Central memory CD4-positive, alpha-beta T cell (primary cell): ENCODE results near the gene PRRC2C.
"Not testable (repeated sequence)": the region's sequence is repeated elsewhere in the genome, so short reads cannot be mapped to it uniquely, and the experiment has no call there.

Source experiments
- DNase-seq: peaks from one replicate; pipeline ENCODE4 v3.0.0; 2022

The PRRC2C gene

DNA sequence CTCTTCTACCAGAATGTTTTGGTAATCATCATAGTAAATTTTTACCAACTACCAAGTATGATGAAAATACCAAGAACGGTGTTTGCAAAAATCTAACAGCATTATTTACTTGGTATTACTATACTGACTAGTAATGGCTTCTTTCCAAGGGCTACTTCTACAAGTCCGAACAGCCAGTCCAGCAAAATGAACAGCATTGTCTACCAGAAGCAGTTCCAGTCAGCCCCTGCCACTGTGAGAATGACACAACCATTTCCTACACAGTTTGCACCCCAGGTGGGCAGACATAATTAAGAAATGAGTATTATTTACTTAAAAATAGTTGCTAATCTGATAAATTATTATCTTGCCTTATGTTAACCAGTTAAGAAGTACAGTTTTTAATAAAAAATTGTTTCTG is 102.9 kb downstream of the PRRC2C start:
- DNase-seq, result no peak

GRCh38 chr1:171590022-171590421 is 104.7 kb downstream of the PRRC2C start:
- no peak for DNase-seq

DNA sequence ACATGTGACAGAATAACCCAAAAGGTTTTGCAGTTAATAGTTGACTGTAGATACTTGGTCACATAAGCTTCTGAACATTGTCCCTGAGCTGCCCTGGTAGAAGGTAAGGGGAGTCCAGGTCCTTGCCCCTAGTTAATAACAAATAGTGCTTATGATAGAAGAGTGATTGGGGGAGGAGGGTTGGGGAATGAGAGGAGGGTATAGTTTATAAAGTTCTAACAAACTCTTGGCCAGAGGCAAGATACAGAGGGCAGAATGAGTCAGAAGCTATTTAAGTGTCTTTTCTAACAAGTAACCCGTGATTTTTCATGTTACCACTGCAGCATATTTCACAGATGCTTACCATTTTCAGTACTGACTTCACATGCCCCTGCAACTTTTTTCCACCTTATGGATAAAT is 110.0 kb downstream of the PRRC2C start:
- no peak for DNase-seq

DNA sequence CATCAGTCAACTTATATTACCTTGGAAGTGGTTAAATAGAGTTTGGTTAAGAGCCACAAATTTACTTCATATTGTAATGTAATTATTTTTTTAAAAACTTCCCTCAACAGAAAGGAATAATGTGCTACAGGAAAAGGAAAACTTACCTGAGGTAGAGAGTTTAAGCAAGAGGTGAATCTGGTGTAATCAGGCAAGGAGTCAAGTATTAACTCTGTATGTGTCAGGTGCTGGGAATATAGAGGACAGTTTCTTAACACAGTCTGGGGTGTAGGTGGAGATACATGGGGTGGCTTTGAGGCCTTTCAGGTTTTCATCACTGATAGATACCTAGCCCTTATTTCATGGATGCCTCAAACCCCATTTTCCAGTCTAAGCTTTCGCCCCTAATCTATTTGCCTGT is 110.8 kb downstream of the PRRC2C start:
- DNase-seq, result no peak

DNA sequence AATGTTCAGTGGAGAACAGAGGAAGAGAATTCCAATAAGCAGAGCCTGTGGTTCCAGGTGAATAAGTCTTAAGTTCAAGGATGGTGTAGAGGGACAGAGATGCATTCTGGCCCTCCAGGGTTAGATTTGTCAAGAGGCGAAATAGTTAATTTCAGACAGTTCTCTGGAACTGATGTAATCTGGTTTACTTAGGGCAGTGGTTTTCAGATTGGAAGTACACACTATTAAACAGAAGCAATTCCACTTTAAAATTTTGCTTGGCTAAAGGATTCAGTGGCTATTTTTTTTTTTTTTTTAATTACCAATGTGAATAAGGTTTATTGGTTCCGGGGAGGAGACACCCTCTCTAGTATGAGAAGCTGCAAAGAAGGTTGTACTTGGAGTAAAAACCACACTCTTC is 111.4 kb downstream of the PRRC2C start:
- no peak for DNase-seq

DNA sequence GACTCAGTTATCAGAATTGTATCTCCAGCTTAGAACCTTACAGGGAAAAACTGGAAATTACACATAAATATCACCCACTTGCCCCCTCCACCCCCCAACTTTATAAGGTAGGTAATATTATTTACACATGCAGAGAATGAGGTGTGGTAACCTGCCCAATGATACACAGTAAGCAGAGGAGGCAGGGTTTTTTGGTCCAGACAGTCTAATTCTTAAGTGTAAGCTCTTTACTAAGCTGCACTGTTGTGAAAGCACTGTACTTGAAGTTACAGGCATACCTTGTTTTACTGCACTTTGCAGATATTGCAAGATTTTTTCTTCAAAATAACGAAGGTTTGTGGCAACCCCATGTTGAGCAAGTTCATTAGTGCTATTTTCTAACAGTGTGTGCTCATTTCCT is 111.9 kb downstream of the PRRC2C start:
- DNase-seq, result no peak

DNA sequence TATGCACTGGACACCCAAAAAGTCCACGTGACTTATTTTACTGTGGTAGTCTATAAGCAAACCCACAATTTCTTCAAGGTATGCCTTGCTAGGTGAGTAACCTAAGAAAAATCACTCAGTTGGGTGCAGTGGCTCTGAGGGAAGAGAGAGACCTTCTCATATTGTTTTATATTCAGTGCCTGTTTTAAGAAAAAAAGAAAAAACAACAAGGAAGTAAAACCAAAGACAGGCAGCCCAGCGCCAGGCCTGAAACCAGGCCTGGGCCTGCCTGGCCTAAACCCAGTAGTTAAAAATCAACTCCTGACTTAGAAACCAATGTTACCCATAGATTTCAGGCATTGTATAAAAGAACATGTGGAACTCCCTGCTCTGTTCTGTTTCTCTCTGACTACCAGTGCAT is 115.0 kb downstream of the PRRC2C start:
- not testable (repeated sequence) for DNase-seq

- DNase-seq, result no peak
Measured at GRCh38 chr1:171600862-171601261, 115.5 kb downstream of the PRRC2C start.

DNA sequence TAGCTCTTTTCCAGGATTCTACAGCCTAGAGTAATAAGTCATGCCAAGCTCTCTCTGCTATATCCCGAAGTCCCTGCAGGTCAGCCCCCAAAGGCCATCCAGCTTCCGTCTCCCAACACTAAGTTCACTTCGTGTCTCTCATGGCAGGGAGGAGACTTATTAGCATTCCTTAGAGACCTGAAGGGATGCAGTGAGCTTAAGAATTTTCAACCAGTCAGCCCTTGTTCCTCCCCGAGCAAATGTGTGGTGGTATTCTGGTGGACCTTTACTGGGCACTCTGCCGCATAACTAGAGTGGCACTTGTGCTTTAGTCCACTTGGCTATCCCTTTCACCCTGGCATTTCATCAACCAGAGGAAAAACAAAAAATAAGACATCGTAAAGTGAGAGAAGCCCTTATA is 117.7 kb downstream of the PRRC2C start:
- not testable (repeated sequence) for DNase-seq

DNA sequence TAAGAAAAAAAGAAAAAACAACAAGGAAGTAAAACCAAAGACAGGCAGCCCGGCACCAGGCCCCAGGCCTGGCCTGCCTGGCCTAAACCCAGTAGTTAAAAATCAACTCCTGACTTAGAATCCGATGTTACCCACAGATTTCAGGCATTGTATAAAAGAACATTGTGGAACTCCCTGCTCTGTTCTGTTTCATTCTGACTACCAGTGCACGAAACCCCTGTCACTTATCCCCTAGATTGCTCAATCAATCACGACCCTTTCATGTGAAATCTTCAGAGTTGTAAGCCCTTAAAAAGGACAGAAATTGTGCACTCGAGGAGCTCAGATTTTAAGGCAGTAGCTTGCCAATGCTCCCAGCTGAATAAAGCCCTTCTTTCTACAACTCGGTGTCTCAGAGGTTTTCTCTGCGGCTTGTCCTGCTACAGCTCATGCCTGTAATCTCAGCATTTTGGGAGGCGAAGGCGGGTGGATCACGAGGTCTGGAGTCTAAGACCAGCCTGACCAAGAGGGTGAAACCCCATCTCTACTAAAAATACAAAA is 121.1 kb downstream of the PRRC2C start:
- no peak for DNase-seq

- DNase-seq, result no peak
Measured at GRCh38 chr1:171610385-171610784, 125.1 kb downstream of the PRRC2C start.

DNA sequence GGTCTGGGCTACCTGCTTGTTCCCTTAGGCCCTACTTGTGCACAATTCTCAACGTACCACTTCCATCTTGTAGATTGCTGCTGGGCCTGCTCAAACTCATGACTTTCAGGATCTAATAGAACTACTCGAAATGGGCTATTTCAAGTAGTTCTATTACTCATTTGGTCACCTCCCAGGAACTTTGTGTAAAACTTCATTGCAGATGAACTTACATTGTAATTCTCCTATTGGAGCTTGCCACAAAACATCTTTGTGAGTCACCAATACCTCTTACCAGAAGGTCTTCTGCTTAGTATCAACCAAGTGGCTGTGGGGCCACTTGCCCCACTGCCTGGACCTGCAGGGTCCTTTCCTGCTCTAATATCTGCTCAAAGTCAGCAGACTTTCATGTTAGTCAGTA is 126.0 kb downstream of the PRRC2C start:
- DNase-seq, result no peak

GRCh38 chr1:171613282-171613681 is 128.0 kb downstream of the PRRC2C start:
- DNase-seq, result no peak

DNA sequence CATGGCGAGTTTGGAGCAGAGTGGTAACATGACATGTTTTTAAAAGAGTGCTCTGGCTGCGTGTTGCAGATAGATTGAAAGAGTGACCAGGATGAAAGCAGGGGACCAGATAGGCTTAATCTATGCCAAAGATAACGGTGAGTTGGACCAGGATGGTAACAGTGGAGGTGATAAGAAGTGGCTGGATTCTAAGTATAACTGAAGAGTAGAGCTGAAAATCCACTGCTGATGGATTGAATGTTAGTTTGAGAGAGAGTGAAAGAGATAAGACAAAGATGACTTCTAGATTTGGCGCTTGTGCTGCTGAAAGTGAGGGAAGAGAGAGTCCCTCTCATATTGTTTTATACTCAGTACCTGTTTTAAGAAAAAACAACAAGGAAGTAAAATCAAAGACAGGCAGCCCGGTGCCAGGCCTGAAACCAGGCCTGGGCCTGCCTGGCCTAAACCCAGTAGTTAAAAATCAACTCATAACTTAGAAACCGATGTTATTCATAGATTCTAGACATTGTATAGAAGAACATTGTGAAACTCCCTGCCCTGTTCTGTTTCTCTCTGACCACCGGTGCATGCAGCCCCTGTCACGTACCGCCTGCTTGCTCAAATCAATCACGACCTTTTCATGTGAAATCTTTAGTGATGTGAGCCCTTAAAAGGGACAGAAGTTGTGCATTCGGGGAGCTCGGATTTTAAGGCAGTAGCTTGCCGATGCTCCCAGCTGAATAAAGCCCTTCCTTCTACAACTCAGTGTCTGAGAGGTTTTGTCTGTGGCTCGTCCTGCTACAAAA is 130.0 kb downstream of the PRRC2C start:
- DNase-seq, result not testable (repeated sequence)

- no peak for DNase-seq
Measured at GRCh38 chr1:171616586-171616985, 131.3 kb downstream of the PRRC2C start.

DNA sequence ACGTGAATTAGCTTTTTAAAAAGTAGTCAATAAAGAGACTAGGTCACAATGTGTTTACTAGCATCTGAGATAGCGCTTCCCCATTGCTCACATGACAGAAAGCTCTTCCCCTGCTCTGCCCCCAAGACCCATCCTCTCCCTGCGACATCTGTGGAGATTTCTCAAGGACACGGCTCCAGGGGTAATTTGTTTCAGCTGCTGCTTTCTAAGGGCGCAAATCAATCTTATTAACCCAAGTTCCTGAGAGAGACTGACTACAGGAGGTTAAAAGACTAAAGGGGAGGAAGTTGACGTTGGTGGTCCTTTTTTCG is 136.8 kb downstream of the PRRC2C start, which contains the start of gene MYOCOS:
MYOCOS (plus strand) TSS at position 92 of the 311 bp plus-strand sequence. CDS start 1,641 bp downstream, outside the sequence.
- DNase-seq, result no peak

DNA sequence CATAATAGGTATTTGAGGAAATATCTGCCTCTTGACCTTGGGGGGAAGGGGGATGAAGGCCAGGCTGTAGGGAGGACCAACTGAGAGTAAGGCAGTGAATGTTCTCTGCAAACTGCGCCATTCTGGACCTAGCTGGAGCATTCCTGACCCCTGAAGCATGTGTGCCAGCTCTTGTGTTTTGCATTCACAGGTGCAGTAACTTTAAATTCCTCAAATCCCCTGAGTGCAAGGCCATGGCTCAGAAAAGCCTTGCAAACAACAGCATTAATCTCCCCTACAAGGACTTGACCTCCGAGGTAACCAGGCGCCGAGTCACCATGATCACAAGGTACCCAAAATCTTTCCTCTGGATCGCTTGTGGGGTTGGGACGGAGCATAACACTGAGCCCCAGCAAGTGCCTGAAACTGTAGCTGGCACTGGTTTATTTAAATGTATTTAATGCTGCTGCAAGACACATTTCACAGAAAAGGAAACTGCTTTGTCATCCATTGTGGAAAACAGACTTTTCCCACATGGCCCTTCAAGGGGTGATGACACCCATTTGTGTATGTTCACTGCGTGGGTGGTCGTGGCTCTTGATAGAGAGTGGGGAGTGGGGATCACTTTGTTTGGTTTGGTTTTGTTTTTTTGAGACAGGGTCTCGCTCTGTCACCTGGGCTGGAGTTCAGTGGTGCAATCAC is 138.5 kb downstream of the PRRC2C start:
- no peak for DNase-seq

- no peak for DNase-seq
Measured at GRCh38 chr1:171625225-171625624, 139.9 kb downstream of the PRRC2C start.

- DNase-seq, result no peak
Measured at GRCh38 chr1:171627020-171627419, 141.7 kb downstream of the PRRC2C start.

- DNase-seq, result no peak
Measured at GRCh38 chr1:171628225-171628624, 142.9 kb downstream of the PRRC2C start.

- no peak for DNase-seq
Measured at GRCh38 chr1:171635661-171636060, 150.3 kb downstream of the PRRC2C start.

GRCh38 chr1:171636141-171636540 is 150.8 kb downstream of the PRRC2C start:
- DNase-seq, result no peak

- no peak for DNase-seq
Measured at GRCh38 chr1:171637928-171638576, 152.7 kb downstream of the PRRC2C start.

DNA sequence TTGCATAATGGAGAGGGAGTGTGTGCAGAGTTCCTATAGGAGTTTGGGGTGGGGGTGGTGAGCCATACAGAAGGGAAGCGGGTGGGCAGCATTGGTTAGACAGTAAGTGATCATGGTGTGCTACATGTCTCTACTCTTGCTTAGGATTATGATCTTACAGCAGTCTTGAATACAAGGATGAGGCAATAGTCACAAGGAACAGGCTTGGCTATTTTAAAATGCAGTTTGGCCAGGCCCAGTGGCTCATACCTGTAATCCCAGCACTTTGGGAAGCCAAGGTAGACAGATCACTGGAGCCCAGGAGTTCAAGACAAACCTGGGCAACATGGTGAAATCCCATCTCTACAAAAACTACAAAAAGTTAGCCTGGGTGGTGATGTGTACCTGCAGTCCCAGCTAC is 154.9 kb downstream of the PRRC2C start:
- DNase-seq, result no peak
